ENCODE data around the gene EXOC4. TPM values are rescaled to one million over a fixed set of nuclear protein-coding genes. Genes with fewer than 3 reads are reported as not detected.

EXOC4 gene
- total RNA-seq, 3 donors from 2014 or later = 88.3 to 136 (median 99.6) TPM

- Histone ChIP-seq H3K27me3 (no peaks in the 10 kb centered on the region), H3K36me3 (no peaks in the 10 kb centered on the region), H3K9me3 (no peaks in the 10 kb centered on the region), H3K4me3 (no peak overlapping the region), H3K27ac (no peak overlapping the region), H3K4me1 (no peaks in the 10 kb centered on the region)
- no peak for DNase-seq (ENCODE audit: low spot score in 2 of 2)
- intact Hi-C loops (cut with DNase I; ENCODE audit: low total_unique reads) = no loop called here
- TF ChIP-seq CTCF (IDR thresholded peaks at IDR 0.05) = no peak
- no peak for TF ChIP-seq POLR2A (IDR thresholded peaks at IDR 0.05)
- TF ChIP-seq POLR2AphosphoS5 (IDR thresholded peaks at IDR 0.05) = no peak
Measured at GRCh38 chr7:133412942-133413341, 160.1 kb downstream of the EXOC4 start.

DNA sequence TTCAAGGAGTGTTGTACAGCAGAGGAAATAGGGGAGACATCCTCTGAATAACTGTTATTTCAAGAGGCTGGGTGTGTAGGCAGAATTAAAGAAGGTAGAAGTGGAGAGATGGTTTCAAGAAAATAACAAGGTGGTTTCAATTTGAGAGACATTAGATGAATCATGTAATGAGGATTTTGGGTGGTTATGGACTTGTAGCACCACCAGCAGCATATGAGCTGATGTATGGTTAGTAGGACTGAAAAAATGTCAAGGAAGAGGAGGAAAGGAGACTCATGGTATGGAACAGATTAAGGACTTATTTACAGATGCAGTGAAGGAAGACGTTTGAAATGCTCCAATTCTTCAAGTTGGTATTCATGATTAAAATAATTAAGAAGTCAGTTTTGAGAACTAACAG is 166.2 kb downstream of the EXOC4 start:
- Histone ChIP-seq H3K27me3 (no peaks in the 10 kb centered on the region), H3K9me3 (peaks cover 0 to 4% of the 10 kb centered on the region in 2 donors), H3K27ac (no peak overlapping the region), H3K4me3 (no peak overlapping the region), H3K4me1 (no peaks in the 10 kb centered on the region), H3K36me3 (no peaks in the 10 kb centered on the region)
- TF ChIP-seq CTCF (IDR thresholded peaks at IDR 0.05) (no peak), POLR2AphosphoS5 (IDR thresholded peaks at IDR 0.05) (no peak), POLR2A (IDR thresholded peaks at IDR 0.05) (no peak)
- no peak for DNase-seq (ENCODE audit: low spot score in 2 of 2)
- intact Hi-C loops (cut with DNase I; ENCODE audit: low total_unique reads) = no loop called here

DNA sequence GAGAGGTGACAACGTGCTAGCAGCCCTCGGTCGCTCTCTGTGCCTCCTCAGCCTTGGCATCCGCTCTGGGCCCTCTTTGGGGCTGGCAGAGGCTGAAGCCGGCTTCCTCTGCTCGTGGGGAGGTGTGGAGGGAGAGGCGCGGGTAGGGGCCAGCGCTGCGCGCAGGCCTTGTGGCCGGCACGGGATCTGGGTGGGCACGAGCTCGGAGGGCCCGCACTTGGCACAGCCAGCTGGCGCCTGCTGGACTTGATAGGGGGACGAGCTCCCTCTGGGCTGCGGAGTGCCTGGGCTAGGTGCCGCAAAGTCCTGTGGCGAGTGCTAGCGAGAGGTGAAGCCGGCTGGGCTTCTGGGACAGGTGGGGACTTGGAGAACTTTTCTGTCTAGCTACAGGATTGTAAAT is 170.7 kb downstream of the EXOC4 start:
- DNase-seq (ENCODE audit: low spot score in 2 of 2) = no peak
- Histone ChIP-seq H3K4me1 (no peaks in the 10 kb centered on the region), H3K36me3 (no peaks in the 10 kb centered on the region), H3K27ac (no peak overlapping the region), H3K4me3 (no peak overlapping the region), H3K9me3 (peaks cover 0 to 4% of the 10 kb centered on the region in 2 donors), H3K27me3 (no peaks in the 10 kb centered on the region)
- intact Hi-C loops (cut with DNase I; ENCODE audit: low total_unique reads) = no loop called here
- TF ChIP-seq POLR2AphosphoS5 (IDR thresholded peaks at IDR 0.05) (no peak), CTCF (IDR thresholded peaks at IDR 0.05) (no peak), POLR2A (IDR thresholded peaks at IDR 0.05) (no peak)

DNA sequence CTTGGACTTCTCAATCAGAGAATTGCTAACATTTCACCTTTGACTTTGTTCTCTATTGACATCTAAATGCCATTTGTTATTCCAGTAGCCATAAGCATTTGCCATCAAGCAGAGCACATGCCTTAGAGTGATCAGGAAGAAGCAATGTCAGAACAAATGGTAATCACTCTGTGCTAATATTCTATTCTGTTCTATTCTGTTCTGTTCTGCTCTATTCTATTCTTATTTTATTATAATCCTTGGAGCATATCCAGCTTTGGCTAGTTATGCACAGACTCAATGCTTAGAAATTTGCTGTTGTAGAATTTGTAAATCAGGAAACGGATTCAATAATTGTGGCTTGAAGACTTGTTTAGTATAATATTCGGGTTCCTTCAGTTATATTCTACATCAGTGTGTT is 175.4 kb downstream of the EXOC4 start:
- no peak overlapping the region for H3K4me3 ChIP-seq
- DNase-seq (ENCODE audit: low spot score in 2 of 2) = no peak
- H3K27ac ChIP-seq = no peak overlapping the region
- H3K36me3 ChIP-seq = no peaks in the 10 kb centered on the region
- TF ChIP-seq POLR2A (IDR thresholded peaks at IDR 0.05) (no peak), CTCF (IDR thresholded peaks at IDR 0.05) (no peak), POLR2AphosphoS5 (IDR thresholded peaks at IDR 0.05) (no peak)
- H3K4me1 ChIP-seq = no peaks in the 10 kb centered on the region
- H3K27me3 ChIP-seq = no peaks in the 10 kb centered on the region
- peaks cover 0 to 4% of the 10 kb centered on the region in 2 donors for H3K9me3 ChIP-seq
- intact Hi-C loops (cut with DNase I; ENCODE audit: low total_unique reads) = no loop called here

DNA sequence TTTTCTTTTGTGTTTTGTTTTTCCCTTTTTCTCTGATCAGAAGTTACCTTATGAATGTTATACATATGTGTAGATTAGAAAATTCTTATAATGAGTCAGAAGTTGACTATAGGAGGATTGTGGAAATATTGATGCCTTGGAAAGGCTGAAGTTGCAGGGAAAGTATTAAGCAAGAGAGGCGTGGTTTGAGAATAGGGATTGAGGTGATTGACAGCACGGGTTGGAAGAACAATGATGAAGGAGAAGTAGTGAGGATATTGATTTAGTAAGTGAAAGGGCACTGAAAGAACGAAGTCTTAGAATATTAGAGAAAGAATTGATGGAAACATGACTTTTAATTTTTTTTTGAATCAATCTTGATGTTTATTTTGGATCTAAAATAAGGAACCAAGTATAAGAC is 176.0 kb downstream of the EXOC4 start:
- H3K4me3 ChIP-seq = no peak overlapping the region
- H3K27me3 ChIP-seq = no peaks in the 10 kb centered on the region
- H3K9me3 ChIP-seq = no peaks in the 10 kb centered on the region
- intact Hi-C loops (cut with DNase I; ENCODE audit: low total_unique reads) = no loop called here
- H3K36me3 ChIP-seq = no peaks in the 10 kb centered on the region
- no peak overlapping the region for H3K27ac ChIP-seq
- no peak for DNase-seq (ENCODE audit: low spot score in 2 of 2)
- no peaks in the 10 kb centered on the region for H3K4me1 ChIP-seq
- TF ChIP-seq POLR2AphosphoS5 (IDR thresholded peaks at IDR 0.05) (no peak), CTCF (IDR thresholded peaks at IDR 0.05) (no peak), POLR2A (IDR thresholded peaks at IDR 0.05) (no peak)
